CD4-positive, CD25-positive, alpha-beta regulatory T cell (primary cell): ENCODE results near the gene SAPCD2. TPM values are rescaled to one million over a fixed set of nuclear protein-coding genes. Genes with fewer than 3 reads are reported as not detected.

ENCODE experiments used
- ATAC-seq, 2 donors: fragments of 150-1000 bp; cut with Tn5 transposase; one replicate each; pipeline ENCODE4 v1.10.0; 2021; ENCODE audit warnings: low read depth in 2 of 2, moderate number of reproducible peaks in 2 of 2, moderate library complexity in 1 of 2
- DNase-seq, 3 donors: peaks; one replicate each; pipeline versions ENCODE4 v3.0.0 to v3.0.0-alpha.2; 2012 to 2022; ENCODE audit warnings: mixed read lengths in 1 of 3
- H3K27ac ChIP-seq: one replicate; pipeline ENCODE4 v1.7.0; 2013; ENCODE audit warnings: mild to moderate bottlenecking, low read length; ENCODE audit not compliant: insufficient read depth, poor library complexity, severe bottlenecking
- H3K27me3 ChIP-seq: one replicate; pipeline ENCODE4 v1.7.0; 2013; ENCODE audit warnings: low read length; ENCODE audit not compliant: control insufficient read depth, insufficient read depth
- H3K36me3 ChIP-seq: one replicate; pipeline ENCODE4 v1.7.0; 2013; ENCODE audit warnings: mild to moderate bottlenecking, low read length, moderate library complexity; ENCODE audit not compliant: control insufficient read depth, insufficient read depth
- H3K4me1 ChIP-seq: 2 replicates; pipeline ENCODE4 v1.7.0; 2013; ENCODE audit warnings: mild to moderate bottlenecking, low read length; ENCODE audit not compliant: insufficient read depth, control insufficient read depth, poor library complexity, severe bottlenecking
- H3K4me3 ChIP-seq: one replicate; pipeline ENCODE4 v1.7.0; 2013; ENCODE audit warnings: low read depth, mild to moderate bottlenecking, low read length, moderate library complexity
- H3K9me3 ChIP-seq, 2 experiments: 1 replicate in 1 of 2; 2 replicates in 1 of 2; pipeline ENCODE4 v1.7.0; 2013; ENCODE audit warnings: low read length in 2 of 2, mild to moderate bottlenecking in 1 of 2, moderate library complexity in 1 of 2; ENCODE audit not compliant: control insufficient read depth in 2 of 2
- H3K27ac Mint-ChIP-seq, 3 donors: one replicate each; pipeline ENCODE4 v1.8.0; 2020 to 2022; ENCODE audit warnings: mild to moderate bottlenecking in 3 of 3, mixed read lengths in 3 of 3, moderate library complexity in 2 of 3
- H3K27me3 Mint-ChIP-seq: one replicate; pipeline ENCODE4 v1.8.0; 2022; ENCODE audit warnings: mild to moderate bottlenecking, mixed read lengths
- H3K36me3 Mint-ChIP-seq: one replicate; pipeline ENCODE4 v1.8.0; 2020; ENCODE audit warnings: mixed read lengths
- H3K4me1 Mint-ChIP-seq, 4 donors: one replicate each; pipeline ENCODE4 v1.8.0; 2020 to 2022; ENCODE audit warnings: mixed read lengths in 4 of 4, mild to moderate bottlenecking in 1 of 4
- H3K4me3 Mint-ChIP-seq, 4 donors: one replicate each; pipeline ENCODE4 v1.8.0; 2020 to 2022; ENCODE audit warnings: mild to moderate bottlenecking in 4 of 4, mixed read lengths in 4 of 4, moderate library complexity in 3 of 4
- H3K9me3 Mint-ChIP-seq, 7 donors: one replicate each; pipeline ENCODE4 v1.8.0; 2020 to 2022; ENCODE audit warnings: mixed read lengths in 7 of 7, mild to moderate bottlenecking in 3 of 7, moderate library complexity in 2 of 7
- polyA plus RNA-seq, 4 donors: library from polyadenylated mRNA; unstranded; fragments of 300-500 nt; fragmentation: Illumina TruSeq; gene quantifications; one replicate each; pipeline ENCODE4 v1.2.3, GENCODE V29; 2021
- total RNA-seq: library from RNA; stranded (reverse); gene quantifications from one replicate; pipeline ENCODE4 v1.2.3, GENCODE V29; 2022

SAPCD2 gene
- total and polyA plus RNA-seq, 5 donors from 2014 or later, result 0.09 to 1.2 (median 0.19) TPM

- Histone ChIP-seq H3K27me3 (peaks cover 3% of the 10 kb centered on the region), H3K4me1 (peaks cover 18% of the 10 kb centered on the region), H3K4me3 (no peak overlapping the region), H3K27ac (no peak overlapping the region), H3K9me3 (no peaks in the 10 kb centered on the region), H3K36me3 (no peaks in the 10 kb centered on the region)
- no peak overlapping the region for H3K4me3 Mint-ChIP-seq
- H3K4me1 Mint-ChIP-seq, result peaks cover 0 to 4% (median 0%) of the 10 kb centered on the region in 4 donors
- no peaks in the 10 kb centered on the region for H3K36me3 Mint-ChIP-seq
- no peak for DNase-seq
- H3K9me3 Mint-ChIP-seq, result no peaks in the 10 kb centered on the region
- peaks cover 27% of the 10 kb centered on the region for H3K27me3 Mint-ChIP-seq
- ATAC-seq, result no peak
- peak overlapping the region in 1 of 3 donors; percentile 32 for H3K27ac Mint-ChIP-seq
Observed at GRCh38 chr9:137054932-137055384, 15.4 kb downstream of the SAPCD2 start.

DNA sequence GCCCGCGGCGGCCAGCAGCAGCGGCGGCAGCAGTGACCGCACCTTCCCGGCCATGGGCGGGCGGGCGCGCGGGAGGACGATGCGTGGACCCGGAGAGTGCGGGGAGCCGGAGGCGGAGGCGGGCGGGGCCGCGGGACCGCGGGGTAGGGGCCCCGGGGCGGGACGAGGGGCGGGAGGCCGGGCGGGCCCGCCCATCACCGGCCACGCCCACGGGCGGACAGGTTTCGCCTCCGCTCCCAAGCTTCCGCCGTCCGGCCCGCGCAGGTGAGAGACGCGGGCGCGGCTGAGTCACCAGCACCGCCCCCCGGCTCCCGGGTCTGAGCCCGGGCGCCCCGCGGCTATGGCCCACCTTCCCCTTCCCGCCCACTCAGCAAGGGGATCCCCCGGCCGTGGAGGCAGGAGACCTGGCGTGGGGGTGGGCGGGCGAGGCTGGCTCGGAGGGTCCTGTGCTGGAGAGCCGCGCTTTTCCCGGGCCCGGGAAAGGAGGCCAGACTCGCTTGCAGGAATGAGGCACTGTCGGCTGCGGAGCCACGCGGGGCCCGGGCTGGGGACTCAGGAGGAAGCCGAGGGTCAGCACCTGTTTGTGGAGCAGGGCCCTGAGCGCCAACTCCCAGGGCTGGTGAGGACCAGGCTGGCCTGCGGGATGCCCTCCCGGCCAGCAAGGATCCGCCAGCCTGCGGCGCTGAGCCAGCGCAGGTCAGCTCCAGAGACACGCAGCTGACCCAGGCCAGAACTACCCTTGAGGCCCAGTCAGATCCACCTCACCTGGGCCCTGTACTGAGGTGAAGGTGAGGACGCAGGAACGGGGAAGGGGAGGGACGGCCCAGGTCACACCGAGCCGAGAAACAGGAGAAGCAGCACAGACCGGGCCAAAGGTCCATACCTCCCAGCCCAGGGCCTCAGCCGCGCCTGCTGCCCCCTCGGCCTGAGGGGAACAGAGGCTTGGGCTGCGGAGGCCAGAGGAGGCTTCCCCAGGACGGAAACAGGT lies 16.1 kb downstream of the SAPCD2 start, which contains the start of gene ENTPD2:
ENTPD2 (minus strand) TSS at position 118 of the 988 bp plus-strand sequence; CDS start at position 54, 64 bp downstream.
- peaks cover 0 to 4% (median 0%) of the 10 kb centered on the region in 4 donors for H3K4me1 Mint-ChIP-seq
- H3K27me3 Mint-ChIP-seq, result peaks cover 32% of the 10 kb centered on the region
- Histone ChIP-seq H3K27me3 (peaks cover 3% of the 10 kb centered on the region), H3K4me1 (peaks cover 18% of the 10 kb centered on the region), H3K36me3 (no peaks in the 10 kb centered on the region), H3K4me3 (no peak within 1 kb of the TSS), H3K9me3 (no peaks in the 10 kb centered on the region), H3K27ac (no peak within 1 kb of the TSS)
- H3K36me3 Mint-ChIP-seq, result no peaks in the 10 kb centered on the region
- peak within 1 kb of the TSS in 1 of 4 donors; percentile 27 for H3K4me3 Mint-ChIP-seq
- ATAC-seq (peak; percentile 40 to 57), DNase-seq (peak in 2 of 3 donors; percentile 44 to 46)
- peaks cover 0 to 2% (median 0%) of the 10 kb centered on the region in 7 donors for H3K9me3 Mint-ChIP-seq
- H3K27ac Mint-ChIP-seq, result peak within 1 kb of the TSS in 1 of 3 donors; percentile 32

GRCh38 chr9:137052998-137053943 lies 17.1 kb downstream of the SAPCD2 start:
- peaks cover 0 to 2% (median 0%) of the 10 kb centered on the region in 7 donors for H3K9me3 Mint-ChIP-seq
- Histone ChIP-seq H3K27ac (no peak overlapping the region), H3K9me3 (no peaks in the 10 kb centered on the region), H3K4me3 (no peak overlapping the region), H3K4me1 (peaks cover 18% of the 10 kb centered on the region), H3K36me3 (no peaks in the 10 kb centered on the region), H3K27me3 (peaks cover 3% of the 10 kb centered on the region)
- peaks cover 0 to 4% (median 0%) of the 10 kb centered on the region in 4 donors for H3K4me1 Mint-ChIP-seq
- H3K36me3 Mint-ChIP-seq, result no peaks in the 10 kb centered on the region
- H3K4me3 Mint-ChIP-seq, result peak overlapping the region in 1 of 4 donors; percentile 27
- H3K27ac Mint-ChIP-seq, result no peak overlapping the region
- H3K27me3 Mint-ChIP-seq, result peaks cover 32% of the 10 kb centered on the region
- no peak for DNase-seq
- ATAC-seq, result peak; percentile 13 to 14

- H3K36me3 Mint-ChIP-seq, result no peaks in the 10 kb centered on the region
- H3K4me3 Mint-ChIP-seq, result no peak overlapping the region
- ATAC-seq (no peak), DNase-seq (no peak)
- peaks cover 0 to 4% (median 0%) of the 10 kb centered on the region in 4 donors for H3K4me1 Mint-ChIP-seq
- no peaks in the 10 kb centered on the region for H3K9me3 ChIP-seq
- H3K27ac ChIP-seq, result no peak overlapping the region
- no peak overlapping the region for H3K4me3 ChIP-seq
- no peak overlapping the region for H3K27ac Mint-ChIP-seq
- H3K27me3 ChIP-seq, result peaks cover 8% of the 10 kb centered on the region
- H3K27me3 Mint-ChIP-seq, result peaks cover 36% of the 10 kb centered on the region
- H3K9me3 Mint-ChIP-seq, result peaks cover 0 to 2% (median 0%) of the 10 kb centered on the region in 7 donors
- peaks cover 18% of the 10 kb centered on the region for H3K4me1 ChIP-seq
- no peaks in the 10 kb centered on the region for H3K36me3 ChIP-seq
Observed at GRCh38 chr9:137052293-137052692, 18.1 kb downstream of the SAPCD2 start.

- peaks cover 39% of the 10 kb centered on the region for H3K27me3 Mint-ChIP-seq
- H3K4me1 Mint-ChIP-seq, result peaks cover 0 to 11% (median 3%) of the 10 kb centered on the region in 4 donors
- Histone ChIP-seq H3K27ac (no peak overlapping the region), H3K4me3 (no peak overlapping the region), H3K4me1 (peaks cover 22% of the 10 kb centered on the region), H3K9me3 (no peaks in the 10 kb centered on the region), H3K27me3 (peaks cover 10% of the 10 kb centered on the region), H3K36me3 (no peaks in the 10 kb centered on the region)
- no peak overlapping the region for H3K4me3 Mint-ChIP-seq
- no peak overlapping the region for H3K27ac Mint-ChIP-seq
- no peaks in the 10 kb centered on the region for H3K36me3 Mint-ChIP-seq
- ATAC-seq (no peak), DNase-seq (no peak)
- peaks cover 0 to 2% (median 0%) of the 10 kb centered on the region in 7 donors for H3K9me3 Mint-ChIP-seq
Observed at GRCh38 chr9:137051145-137051724, 19.1 kb downstream of the SAPCD2 start.

DNA sequence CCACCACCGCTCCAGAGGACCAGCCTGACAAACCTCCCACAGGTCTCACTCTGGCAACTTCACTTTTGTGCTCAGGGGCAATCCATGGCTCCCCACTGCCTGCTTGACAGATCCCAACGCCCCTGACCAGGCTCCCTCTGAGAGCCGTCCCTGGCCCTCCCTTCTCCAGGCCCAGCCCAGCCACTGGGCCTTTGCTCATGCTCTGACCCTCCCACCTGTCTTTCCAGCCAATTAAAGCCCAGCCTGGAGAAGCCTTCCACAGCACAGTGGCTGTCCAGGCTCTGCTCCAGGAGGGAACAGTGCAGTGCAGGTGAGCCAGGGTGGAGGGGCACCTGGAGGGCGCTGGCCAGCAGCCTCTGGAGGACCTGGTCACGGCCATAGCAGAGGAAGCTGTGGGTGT lies 19.8 kb downstream of the SAPCD2 start:
- Histone ChIP-seq H3K27ac (no peak overlapping the region), H3K4me1 (peaks cover 27% of the 10 kb centered on the region), H3K4me3 (no peak overlapping the region), H3K9me3 (no peaks in the 10 kb centered on the region), H3K36me3 (no peaks in the 10 kb centered on the region), H3K27me3 (peaks cover 10% of the 10 kb centered on the region)
- H3K4me3 Mint-ChIP-seq, result peak overlapping the region in 1 of 4 donors; percentile 51
- peaks cover 0 to 11% (median 3%) of the 10 kb centered on the region in 4 donors for H3K4me1 Mint-ChIP-seq
- peaks cover 0 to 2% (median 0%) of the 10 kb centered on the region in 7 donors for H3K9me3 Mint-ChIP-seq
- no peak overlapping the region for H3K27ac Mint-ChIP-seq
- ATAC-seq (no peak), DNase-seq (no peak)
- H3K27me3 Mint-ChIP-seq, result peaks cover 36% of the 10 kb centered on the region
- H3K36me3 Mint-ChIP-seq, result no peaks in the 10 kb centered on the region
